Adipocyte (in vitro differentiated cells): ENCODE data around the gene ING4.

Experiments
- DNase-seq: peaks from one replicate; pipeline ENCODE4 v3.0.0-alpha.2; 2015; ENCODE audit warnings: low read depth
- H3K27me3 ChIP-seq: replicated peaks from 2 replicates; pipeline ENCODE4 v1.7.0; 2013; ENCODE audit warnings: mild to moderate bottlenecking, low read length, moderate library complexity; ENCODE audit not compliant: control insufficient read depth, insufficient read depth
- H3K36me3 ChIP-seq: 2 replicates; pipeline ENCODE4 v1.7.0; 2013; ENCODE audit warnings: low read length, mild to moderate bottlenecking, moderate library complexity; ENCODE audit not compliant: control insufficient read depth, insufficient read depth, severe bottlenecking
- H3K4me1 ChIP-seq: 2 replicates; pipeline ENCODE4 v1.7.0; 2013; ENCODE audit warnings: mild to moderate bottlenecking, low read length, moderate library complexity; ENCODE audit not compliant: control insufficient read depth, insufficient read depth
- H3K4me3 ChIP-seq: 2 replicates; pipeline ENCODE4 v1.7.0; 2013; ENCODE audit warnings: mild to moderate bottlenecking, low read length, moderate library complexity
- H3K9ac ChIP-seq: 2 replicates; pipeline ENCODE4 v1.7.0; 2013; ENCODE audit warnings: mild to moderate bottlenecking, low read length, moderate library complexity
- H3K9me3 ChIP-seq: 2 replicates; pipeline ENCODE4 v1.7.0; 2013; ENCODE audit warnings: mild to moderate bottlenecking, low read length, moderate library complexity; ENCODE audit not compliant: control insufficient read depth

Gene ING4

GRCh38 chr12:6676962-6677361, 14.0 kb upstream of the ING4 start:
- no peak overlapping the region for H3K9ac ChIP-seq
- no peaks in the 10 kb centered on the region for H3K27me3 ChIP-seq
- H3K4me1 ChIP-seq: no peaks in the 10 kb centered on the region
- peaks cover 82% of the 10 kb centered on the region for H3K36me3 ChIP-seq
- H3K9me3 ChIP-seq: no peaks in the 10 kb centered on the region
- H3K4me3 ChIP-seq: no peak overlapping the region
- no peak for DNase-seq

- Histone ChIP-seq H3K9ac (no peak overlapping the region), H3K4me1 (no peaks in the 10 kb centered on the region), H3K36me3 (peaks cover 98% of the 10 kb centered on the region), H3K27me3 (no peaks in the 10 kb centered on the region), H3K9me3 (no peaks in the 10 kb centered on the region), H3K4me3 (no peak overlapping the region)
- no peak for DNase-seq
Observed at GRCh38 chr12:6672143-6672542, 9.2 kb upstream of the ING4 start.

GRCh38 chr12:6667559-6668210, 4.8 kb upstream of the ING4 start:
- no peak overlapping the region for H3K4me3 ChIP-seq
- H3K4me1 ChIP-seq: no peaks in the 10 kb centered on the region
- DNase-seq: no peak
- H3K36me3 ChIP-seq: peaks cover 65% of the 10 kb centered on the region
- H3K27me3 ChIP-seq: no peaks in the 10 kb centered on the region
- no peaks in the 10 kb centered on the region for H3K9me3 ChIP-seq
- H3K9ac ChIP-seq: no peak overlapping the region

GRCh38 chr12:6666211-6666610, 3.3 kb upstream of the ING4 start:
- Histone ChIP-seq H3K9ac (no peak overlapping the region), H3K27me3 (no peaks in the 10 kb centered on the region), H3K36me3 (peaks cover 50% of the 10 kb centered on the region), H3K4me1 (peaks cover 9% of the 10 kb centered on the region), H3K4me3 (no peak overlapping the region), H3K9me3 (no peaks in the 10 kb centered on the region)
- DNase-seq: no peak

GRCh38 chr12:6664902-6665301, 2.0 kb upstream of the ING4 start:
- no peak for DNase-seq
- Histone ChIP-seq H3K36me3 (peaks cover 37% of the 10 kb centered on the region), H3K27me3 (no peaks in the 10 kb centered on the region), H3K9me3 (no peaks in the 10 kb centered on the region), H3K4me3 (no peak overlapping the region), H3K9ac (no peak overlapping the region), H3K4me1 (peaks cover 9% of the 10 kb centered on the region)

GRCh38 chr12:6662602-6662905, 365 bp downstream of the ING4 start:
- Histone ChIP-seq H3K4me3 (peak overlapping the region; percentile 86), H3K27me3 (no peaks in the 10 kb centered on the region), H3K36me3 (peaks cover 15% of the 10 kb centered on the region), H3K4me1 (peaks cover 9% of the 10 kb centered on the region), H3K9me3 (no peaks in the 10 kb centered on the region), H3K9ac (peak overlapping the region; percentile 82)
- peak; percentile 4 for DNase-seq

- no peaks in the 10 kb centered on the region for H3K9me3 ChIP-seq
- H3K9ac ChIP-seq: no peak overlapping the region
- H3K27me3 ChIP-seq: no peaks in the 10 kb centered on the region
- no peak for DNase-seq
- H3K4me1 ChIP-seq: no peaks in the 10 kb centered on the region
- no peak overlapping the region for H3K4me3 ChIP-seq
- peaks cover 54% of the 10 kb centered on the region for H3K36me3 ChIP-seq
Observed at GRCh38 chr12:6653987-6654386, 8.9 kb downstream of the ING4 start.

- Histone ChIP-seq H3K27me3 (no peaks in the 10 kb centered on the region), H3K36me3 (peaks cover 54% of the 10 kb centered on the region), H3K4me3 (no peak overlapping the region), H3K9ac (no peak overlapping the region), H3K9me3 (no peaks in the 10 kb centered on the region), H3K4me1 (no peaks in the 10 kb centered on the region)
- no peak for DNase-seq
Observed at GRCh38 chr12:6653342-6653741, 9.6 kb downstream of the ING4 start.

GRCh38 chr12:6652391-6652790, 10.5 kb downstream of the ING4 start:
- no peaks in the 10 kb centered on the region for H3K9me3 ChIP-seq
- H3K4me3 ChIP-seq: no peak overlapping the region
- H3K36me3 ChIP-seq: peaks cover 52% of the 10 kb centered on the region
- DNase-seq: no peak
- H3K9ac ChIP-seq: no peak overlapping the region
- no peaks in the 10 kb centered on the region for H3K4me1 ChIP-seq
- H3K27me3 ChIP-seq: no peaks in the 10 kb centered on the region

GRCh38 chr12:6650832-6651231, 12.1 kb downstream of the ING4 start:
- Histone ChIP-seq H3K9me3 (peaks cover 6% of the 10 kb centered on the region), H3K4me3 (no peak overlapping the region), H3K36me3 (peaks cover 42% of the 10 kb centered on the region), H3K9ac (no peak overlapping the region), H3K4me1 (no peaks in the 10 kb centered on the region), H3K27me3 (no peaks in the 10 kb centered on the region)
- DNase-seq: no peak

- Histone ChIP-seq H3K27me3 (peaks cover 1% of the 10 kb centered on the region), H3K4me3 (peak within 1 kb of the TSS; percentile 76), H3K9me3 (peaks cover 39% of the 10 kb centered on the region), H3K36me3 (peaks cover 19% of the 10 kb centered on the region), H3K9ac (peak within 1 kb of the TSS; percentile 77), H3K4me1 (no peaks in the 10 kb centered on the region)
- peak; percentile 73 for DNase-seq
Observed at GRCh38 chr12:6647083-6647604, 15.8 kb downstream of the ING4 start, which contains the start of gene ACRBP. TSS of gene ACRBP (minus strand) at chr12:6647432. CDS start at chr12:6647366, 66 bp downstream.
